HG03520 (cell line): Measurements from ENCODE around the gene VPS37B.
"Not testable (repeated sequence)": the region's sequence is repeated elsewhere in the genome, so short reads cannot be mapped to it uniquely, and the experiment has no call there.

Experiments used
- ATAC-seq: cut with Tn5 transposase; IDR thresholded peaks from one replicate; pipeline ENCODE4 v1.9.1; 2021; ENCODE audit warnings: mild to moderate bottlenecking, moderate library complexity; ENCODE audit not compliant: unreplicated experiment

VPS37B gene, protein sequence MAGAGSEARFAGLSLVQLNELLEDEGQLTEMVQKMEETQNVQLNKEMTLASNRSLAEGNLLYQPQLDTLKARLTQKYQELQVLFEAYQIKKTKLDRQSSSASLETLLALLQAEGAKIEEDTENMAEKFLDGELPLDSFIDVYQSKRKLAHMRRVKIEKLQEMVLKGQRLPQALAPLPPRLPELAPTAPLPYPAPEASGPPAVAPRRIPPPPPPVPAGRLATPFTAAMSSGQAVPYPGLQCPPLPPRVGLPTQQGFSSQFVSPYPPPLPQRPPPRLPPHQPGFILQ

GRCh38 chr12:122895704-122896636 is at the start of gene VPS37B:
TSS of gene VPS37B (minus strand) at chr12:122896124. CDS start at chr12:122896062, 62 bp downstream.
- no peak for ATAC-seq

DNA sequence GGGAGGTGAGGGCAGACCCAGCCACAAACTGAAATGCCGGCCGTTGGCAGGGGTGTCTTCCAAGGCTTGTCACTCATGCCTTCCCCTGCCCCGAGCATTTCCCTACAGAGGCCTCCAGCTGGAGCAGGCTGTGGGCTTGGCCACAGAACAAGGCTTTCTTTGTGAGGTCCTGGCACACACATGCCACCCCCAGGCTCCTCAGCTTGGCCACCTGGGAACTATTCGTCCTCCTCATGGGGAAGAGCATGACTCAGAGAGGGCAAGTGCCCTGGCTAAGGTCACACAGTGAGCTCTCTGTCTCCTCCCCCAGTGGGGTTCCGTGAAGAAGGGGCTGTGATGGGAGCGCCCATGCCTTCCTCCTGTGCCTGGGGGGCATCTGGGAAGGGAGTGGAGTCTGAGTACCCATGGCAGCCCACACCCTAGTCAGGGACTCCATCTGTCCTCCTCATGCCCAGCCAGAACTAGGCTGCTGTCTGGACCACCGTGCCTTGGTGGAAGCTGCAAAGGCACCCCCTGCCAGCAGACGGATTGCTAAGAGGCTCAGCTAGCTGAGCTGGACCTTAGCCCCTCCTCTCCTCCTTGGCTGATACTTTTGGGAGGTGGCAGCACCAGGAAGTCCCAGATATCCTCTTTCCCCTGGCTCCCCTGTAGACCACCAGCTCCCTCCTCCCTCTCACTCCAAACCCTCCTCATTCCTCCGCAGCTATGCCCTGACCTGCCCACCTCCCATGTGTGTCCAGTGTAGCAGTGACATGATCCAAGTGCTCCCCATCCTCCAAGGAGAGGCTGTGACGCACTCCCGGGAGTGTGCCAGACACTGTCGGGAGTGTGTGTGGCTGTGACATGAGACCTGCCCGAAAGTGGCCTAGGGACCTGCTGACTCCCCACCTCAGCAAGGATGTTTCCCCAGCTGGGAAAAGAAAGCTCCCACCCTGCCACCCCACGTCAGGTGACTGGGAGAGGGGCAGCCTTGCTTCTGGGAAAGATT is 49.0 kb upstream of the VPS37B start:
- ATAC-seq = no peak

- ATAC-seq = no peak
Observed at GRCh38 chr12:122943196-122943595, 47.3 kb upstream of the VPS37B start.

DNA sequence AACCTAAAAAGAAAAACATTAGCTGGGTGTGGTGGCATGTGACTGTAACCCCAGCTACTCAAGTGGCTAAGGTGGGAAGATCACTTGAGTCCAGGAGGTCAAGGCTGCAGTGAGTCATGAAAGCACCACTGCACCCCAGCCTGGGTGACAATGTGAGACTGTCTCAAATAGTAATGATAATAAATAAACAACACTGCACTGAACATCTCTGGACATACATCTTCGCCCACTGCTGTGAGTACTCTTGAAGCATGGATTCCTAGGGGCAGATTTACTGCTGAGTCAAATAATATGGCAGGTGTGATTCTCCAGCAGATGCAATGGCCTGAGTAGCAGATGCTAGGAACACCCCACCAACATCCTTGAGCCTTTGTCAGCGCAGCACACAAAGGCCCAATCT is 46.7 kb upstream of the VPS37B start:
- ATAC-seq = no peak

DNA sequence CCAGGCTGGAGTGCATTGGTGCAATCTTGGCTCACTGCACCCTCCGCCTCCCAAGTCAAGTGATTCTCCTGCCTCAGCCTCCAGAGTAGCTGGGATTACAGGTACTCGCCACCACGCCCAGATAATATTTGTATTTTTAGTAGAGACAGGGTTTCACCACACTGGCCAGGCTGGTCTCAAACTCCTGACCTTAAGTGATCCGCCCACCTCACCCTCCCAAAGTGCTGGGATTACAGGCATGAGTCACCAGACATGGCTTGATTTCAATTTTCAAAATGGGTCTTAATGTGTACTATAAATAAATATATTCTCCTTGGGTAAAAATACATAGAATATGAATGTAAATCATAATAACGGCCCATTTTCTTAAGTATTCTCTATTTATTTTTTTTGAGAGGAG is 45.4 kb upstream of the VPS37B start:
- ATAC-seq = not testable (repeated sequence)

DNA sequence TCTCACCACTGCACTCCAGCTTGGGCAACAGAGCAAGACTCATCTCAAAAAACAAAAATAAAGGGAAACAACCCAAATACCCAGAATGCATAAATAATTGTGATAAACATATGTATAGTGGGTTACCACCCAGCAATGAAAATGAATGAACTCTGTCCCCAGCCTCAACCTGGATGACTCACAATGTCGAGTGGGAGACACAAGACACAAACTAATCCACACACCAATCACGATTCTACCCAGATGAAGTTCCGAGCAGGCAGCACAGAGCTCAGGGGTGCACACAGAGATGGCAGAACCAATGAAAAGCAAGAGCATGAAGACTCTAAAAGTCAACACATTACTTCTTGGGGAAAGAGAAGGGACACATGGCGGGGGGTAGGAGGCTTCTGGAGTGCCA is 43.2 kb upstream of the VPS37B start:
- no peak for ATAC-seq

DNA sequence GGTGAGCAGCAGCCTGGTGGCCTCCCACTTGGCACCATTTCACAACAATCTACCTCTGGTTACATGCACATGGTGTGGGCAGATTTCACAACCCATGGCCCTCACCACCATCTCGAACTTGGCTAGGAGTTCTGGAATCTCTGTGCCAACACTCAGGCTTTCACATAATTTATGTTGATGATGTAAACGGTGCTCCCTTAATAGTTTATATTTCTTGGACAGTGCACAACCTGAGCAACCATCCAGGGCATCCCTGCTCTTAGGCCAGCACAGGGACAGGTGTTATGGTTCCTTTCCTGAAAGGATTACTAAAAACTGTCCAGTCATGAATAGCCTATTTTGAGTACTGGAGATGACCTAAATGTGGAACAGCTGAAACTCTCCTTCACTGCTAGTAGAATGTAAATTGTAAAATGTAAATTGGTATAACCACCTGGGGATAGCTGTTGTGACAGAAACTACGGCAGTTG is 41.7 kb upstream of the VPS37B start:
- ATAC-seq = no peak

GRCh38 chr12:122935318-122935717 is 39.4 kb upstream of the VPS37B start:
- no peak for ATAC-seq

GRCh38 chr12:122934722-122935121 is 38.8 kb upstream of the VPS37B start:
- ATAC-seq = no peak

- no peak for ATAC-seq
Observed at GRCh38 chr12:122932207-122932606, 36.3 kb upstream of the VPS37B start.

DNA sequence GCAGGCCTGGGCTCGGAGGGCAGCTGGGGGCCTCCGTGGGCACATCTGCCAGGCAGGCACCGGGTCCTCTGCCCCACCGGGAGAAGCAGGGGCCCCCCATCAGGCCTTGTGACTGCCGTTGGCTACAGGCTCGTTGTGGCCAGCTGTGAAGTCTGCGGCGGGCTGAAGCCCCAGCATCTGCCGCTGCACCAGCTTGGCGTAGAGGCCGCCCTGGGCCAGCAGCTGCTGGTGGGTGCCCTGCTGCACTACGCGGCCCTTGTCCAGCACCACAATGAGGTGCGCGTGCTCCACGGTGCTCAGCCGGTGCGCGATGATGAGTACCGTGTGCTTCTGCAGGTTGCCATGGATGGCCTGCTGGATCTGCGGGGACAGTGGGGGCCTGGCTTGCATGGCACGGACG is 33.9 kb upstream of the VPS37B start:
- ATAC-seq = no peak

- ATAC-seq = no peak
Observed at GRCh38 chr12:122929148-122929538, 33.2 kb upstream of the VPS37B start.

- no peak for ATAC-seq
Observed at GRCh38 chr12:122928404-122929147, 32.7 kb upstream of the VPS37B start.

DNA sequence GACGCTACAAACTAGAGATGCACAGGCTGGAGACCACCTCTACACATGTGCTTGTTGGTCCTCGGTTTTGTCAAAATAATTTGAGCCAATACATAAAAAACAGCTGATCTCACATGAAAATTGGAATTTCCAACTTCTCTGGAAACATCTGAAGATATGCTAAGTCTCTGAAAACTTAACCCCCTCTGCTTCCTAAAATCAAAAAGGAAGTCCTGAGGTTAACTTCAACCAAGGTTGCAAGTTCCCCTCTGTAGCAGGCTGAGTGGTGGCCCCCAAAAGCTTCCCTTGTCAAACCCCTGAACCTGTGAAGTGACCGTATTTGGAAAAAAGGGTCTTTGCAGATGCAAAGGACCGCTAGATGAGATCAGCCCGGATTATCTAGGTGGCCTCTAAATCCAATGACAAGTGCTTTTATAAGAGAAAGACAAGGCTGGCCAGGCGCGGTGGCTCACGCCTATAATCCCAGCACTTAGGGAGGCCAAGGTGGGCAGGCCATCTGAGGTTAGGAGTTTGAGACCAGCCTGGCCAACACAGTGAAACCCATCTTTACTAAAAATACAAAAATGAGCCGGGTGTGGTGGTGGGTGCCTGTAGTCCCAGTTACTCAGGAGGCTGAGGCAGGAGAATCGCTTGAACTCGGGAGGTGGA is 32.0 kb upstream of the VPS37B start:
- ATAC-seq = no peak

DNA sequence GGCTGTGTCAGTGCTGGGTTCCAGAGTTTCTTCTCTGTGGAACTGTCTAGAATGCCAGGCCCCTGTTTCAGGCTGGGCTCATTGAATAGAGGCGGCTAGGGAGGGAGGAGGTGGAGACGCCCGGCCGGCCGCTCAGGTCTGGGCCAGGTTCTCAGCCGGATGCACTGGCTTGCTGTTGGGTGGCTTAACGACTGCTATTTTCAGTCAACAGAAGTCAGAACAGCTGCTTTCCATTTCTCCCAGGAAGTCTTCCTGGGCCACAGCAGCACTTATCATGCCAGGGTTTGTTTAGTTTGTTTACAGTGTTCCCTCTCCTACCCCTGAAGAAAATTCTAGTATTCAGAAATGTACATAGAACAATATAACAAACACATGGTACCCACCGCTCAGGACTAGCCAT is 26.0 kb upstream of the VPS37B start:
- ATAC-seq = no peak

- no peak for ATAC-seq
Observed at GRCh38 chr12:122920687-122921086, 24.8 kb upstream of the VPS37B start.

DNA sequence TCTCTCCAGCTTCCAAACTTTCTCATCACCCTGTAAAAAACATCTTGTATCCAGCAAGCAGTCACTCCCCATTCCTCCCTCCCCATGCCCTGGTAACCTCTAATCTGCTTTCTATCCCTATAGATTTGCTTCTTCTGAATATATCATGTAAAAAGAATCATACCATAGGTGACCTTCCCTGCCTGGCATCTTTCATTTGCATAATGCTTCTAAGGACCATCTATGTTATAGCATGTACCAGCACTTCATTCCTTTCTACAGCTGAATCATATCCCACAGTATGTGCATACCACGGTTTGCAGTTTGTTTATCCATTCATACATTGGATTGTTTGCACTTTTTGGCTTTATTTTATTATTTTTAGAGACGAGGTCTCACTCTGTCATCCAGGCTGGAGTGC is 22.9 kb upstream of the VPS37B start:
- no peak for ATAC-seq

- no peak for ATAC-seq
Observed at GRCh38 chr12:122917507-122918121, 21.7 kb upstream of the VPS37B start.
